OCI-LY7 (cell line): ENCODE data around the gene PAH. TPM values are rescaled to one million over a fixed set of nuclear protein-coding genes. Genes with fewer than 3 reads are reported as not detected.

Experiments
- BruUV-seq: library from RNA; stranded (reverse); fragments of 400-500 nt; replicated peaks from 2 replicates; lab custom pipeline; 2021; lab: Mats Ljungman, UMichigan
- CTCF ChIA-PET: fragments of 300-600 bp; sonication (Branson Sonifier 250); formaldehyde crosslinking; loops from one replicate; lab custom pipeline; 2022; ENCODE audit warnings: antibody characterized with exemption; ENCODE audit not compliant: unreplicated experiment; lab: Charles Lee
- POLR2A ChIA-PET: fragments of 300-600 bp; sonication (Branson Sonifier 250); formaldehyde crosslinking; loops from one replicate; lab custom pipeline; 2022; ENCODE audit warnings: antibody characterized with exemption; lab: Charles Lee
- DNase-seq: peaks from one replicate; pipeline ENCODE4 v3.0.0-alpha.2; 2015; ENCODE audit warnings: low spot score
- H2AFZ ChIP-seq: fragments of 200-600 bp; sonication (generic), shearing (Covaris generic); 2 replicates; pipeline ENCODE4 v1.6.1; 2014; ENCODE audit warnings: mild to moderate bottlenecking, antibody characterized with exemption, low read length, moderate library complexity
- H3K27ac ChIP-seq: fragments of 200-600 bp; sonication (generic); 2 replicates; pipeline ENCODE4 v1.5.1; 2014; ENCODE audit warnings: mixed run types, low read depth, mild to moderate bottlenecking, moderate library complexity, low read length, inconsistent platforms; ENCODE audit not compliant: poor library complexity, severe bottlenecking
- H3K36me3 ChIP-seq: fragments of 200-600 bp; sonication (generic); 2 replicates; pipeline ENCODE4 v1.6.1; 2014; ENCODE audit warnings: mild to moderate bottlenecking, antibody characterized with exemption, low read length, moderate library complexity, mixed read lengths; ENCODE audit not compliant: insufficient read depth
- H3K4me1 ChIP-seq: fragments of 200-600 bp; sonication (generic); 2 replicates; pipeline ENCODE4 v1.5.1; 2014; ENCODE audit warnings: mild to moderate bottlenecking, low read length; ENCODE audit not compliant: insufficient read depth, poor library complexity, severe bottlenecking
- H3K4me2 ChIP-seq: fragments of 200-600 bp; sonication (generic); 2 replicates; pipeline ENCODE4 v1.6.1; 2014; ENCODE audit warnings: mild to moderate bottlenecking, low read length
- H3K4me3 ChIP-seq: fragments of 200-600 bp; sonication (generic); 2 replicates; pipeline ENCODE4 v1.5.1; 2014; ENCODE audit warnings: mild to moderate bottlenecking, low read depth, low read length; ENCODE audit not compliant: poor library complexity, severe bottlenecking
- H3K79me2 ChIP-seq: fragments of 200-600 bp; sonication (generic); 2 replicates; pipeline ENCODE4 v1.6.1; 2016; ENCODE audit warnings: low read depth, mild to moderate bottlenecking, low read length, moderate library complexity, mixed read lengths; ENCODE audit not compliant: insufficient read depth
- H3K9me2 ChIP-seq: fragments of 200-600 bp; sonication (generic); 2 replicates; pipeline ENCODE4 v1.6.1; 2016; ENCODE audit warnings: mild to moderate bottlenecking, low read length, mixed read lengths; ENCODE audit not compliant: insufficient read depth
- H3K9me3 ChIP-seq: fragments of 200-600 bp; sonication (generic); 2 replicates; pipeline ENCODE4 v1.6.1; 2014; ENCODE audit warnings: mild to moderate bottlenecking, mixed run types, low read length, mixed read lengths
- H4K20me1 ChIP-seq: fragments of 200-600 bp; sonication (generic); 2 replicates; pipeline ENCODE4 v1.6.1; 2014; ENCODE audit warnings: mild to moderate bottlenecking, antibody characterized with exemption, low read length, moderate library complexity, mixed read lengths; ENCODE audit not compliant: insufficient read depth
- EZH2phosphoT487 ChIP-seq: fragments of 200-600 bp; sonication (generic); IDR thresholded peaks from 2 replicates; pipeline ENCODE4 v1.6.1; 2018; ENCODE audit warnings: low read depth, borderline replicate concordance, mild to moderate bottlenecking, mixed run types, antibody characterized with exemption, low read length, moderate library complexity, mixed read lengths
- intact Hi-C: fragments of 100-400 bp; cut with micrococcal nuclease; formaldehyde crosslinking; loops from one replicate; pipeline ENCODE4 v1.10.0; 2022; ENCODE audit not compliant: unreplicated experiment
- total RNA-seq, 2 experiments: library from RNA; depleted of rRNA in 1 of 2; stranded (reverse); fragments of >200 nt in 1 of 2; shearing (Covaris generic) in 1 of 2; gene quantifications; 2 replicates each; pipeline ENCODE4 v1.2.3, GENCODE V29; 2014 to 2022
- TF ChIP-seq, protein P1 (sequence below): fragments of 200-600 bp; sonication (generic); conservative IDR thresholded peaks from 2 replicates; pipeline ENCODE4 v1.5.1; 2014; ENCODE audit warnings: mild to moderate bottlenecking, antibody characterized with exemption, low read length, moderate library complexity, mixed read lengths

Gene PAH
- total RNA-seq, 2 experiments from 2014 or later: not detected

DNA sequence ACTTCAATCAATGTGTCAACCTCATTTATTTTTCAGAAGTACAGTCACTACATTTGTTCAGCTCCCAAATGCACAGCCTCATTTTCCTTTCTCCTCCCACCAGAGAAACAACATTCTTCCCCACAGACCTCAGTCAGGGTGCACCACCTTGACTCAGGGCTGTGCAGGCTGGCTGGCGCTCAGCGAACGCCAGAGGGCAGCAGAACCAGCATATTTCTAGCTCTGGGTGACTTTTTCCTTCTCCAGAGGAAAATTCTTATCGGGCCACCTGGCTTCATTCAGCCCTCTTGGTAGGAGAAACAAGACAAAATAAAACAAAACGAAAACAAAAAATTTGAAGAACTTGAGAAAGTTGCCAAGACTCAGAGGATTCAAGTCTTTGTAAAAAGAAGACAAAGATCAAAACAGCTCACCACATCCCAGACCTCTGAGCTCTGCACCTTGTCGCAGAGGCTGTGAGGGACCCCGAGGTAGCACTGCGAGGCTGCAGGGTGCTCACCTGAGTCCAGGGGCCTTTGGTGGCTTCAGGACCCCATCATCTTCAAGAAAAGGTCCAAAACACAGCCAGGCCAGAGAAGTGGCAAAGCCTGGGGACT, 33.7 kb downstream of the PAH start:
- Histone ChIP-seq H4K20me1 (no peaks in the 10 kb centered on the region), H3K4me2 (no peak overlapping the region), H2AFZ (no peak overlapping the region), H3K9me2 (no peaks in the 10 kb centered on the region), H3K36me3 (no peaks in the 10 kb centered on the region), H3K9me3 (no peaks in the 10 kb centered on the region), H3K4me1 (no peaks in the 10 kb centered on the region), H3K4me3 (no peak overlapping the region), H3K27ac (no peak overlapping the region), H3K79me2 (no peaks in the 10 kb centered on the region)
- intact Hi-C loops: loop anchor here (1.0 kb wide), 1 partner anchor 665 kb away; no protein-coding TSS in a partner anchor
- ChIA-PET CTCF (interaction anchor here (0.9 kb wide), 2 partner anchors 56 to 665 kb away, joined by 3 read pairs; no protein-coding TSS in a partner anchor), POLR2A (interaction anchor here (0.7 to 1.1 kb wide), 3 partner anchors 9 to 18 kb away, joined by 3 to 5 read pairs (median 3); no protein-coding TSS in a partner anchor)
- peak; percentile 33 for DNase-seq
- TF ChIP-seq, protein P1, sequence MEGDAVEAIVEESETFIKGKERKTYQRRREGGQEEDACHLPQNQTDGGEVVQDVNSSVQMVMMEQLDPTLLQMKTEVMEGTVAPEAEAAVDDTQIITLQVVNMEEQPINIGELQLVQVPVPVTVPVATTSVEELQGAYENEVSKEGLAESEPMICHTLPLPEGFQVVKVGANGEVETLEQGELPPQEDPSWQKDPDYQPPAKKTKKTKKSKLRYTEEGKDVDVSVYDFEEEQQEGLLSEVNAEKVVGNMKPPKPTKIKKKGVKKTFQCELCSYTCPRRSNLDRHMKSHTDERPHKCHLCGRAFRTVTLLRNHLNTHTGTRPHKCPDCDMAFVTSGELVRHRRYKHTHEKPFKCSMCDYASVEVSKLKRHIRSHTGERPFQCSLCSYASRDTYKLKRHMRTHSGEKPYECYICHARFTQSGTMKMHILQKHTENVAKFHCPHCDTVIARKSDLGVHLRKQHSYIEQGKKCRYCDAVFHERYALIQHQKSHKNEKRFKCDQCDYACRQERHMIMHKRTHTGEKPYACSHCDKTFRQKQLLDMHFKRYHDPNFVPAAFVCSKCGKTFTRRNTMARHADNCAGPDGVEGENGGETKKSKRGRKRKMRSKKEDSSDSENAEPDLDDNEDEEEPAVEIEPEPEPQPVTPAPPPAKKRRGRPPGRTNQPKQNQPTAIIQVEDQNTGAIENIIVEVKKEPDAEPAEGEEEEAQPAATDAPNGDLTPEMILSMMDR: peak; percentile 88
- no peak for TF ChIP-seq EZH2phosphoT487
- no TSS peak for BruUV-seq

DNA sequence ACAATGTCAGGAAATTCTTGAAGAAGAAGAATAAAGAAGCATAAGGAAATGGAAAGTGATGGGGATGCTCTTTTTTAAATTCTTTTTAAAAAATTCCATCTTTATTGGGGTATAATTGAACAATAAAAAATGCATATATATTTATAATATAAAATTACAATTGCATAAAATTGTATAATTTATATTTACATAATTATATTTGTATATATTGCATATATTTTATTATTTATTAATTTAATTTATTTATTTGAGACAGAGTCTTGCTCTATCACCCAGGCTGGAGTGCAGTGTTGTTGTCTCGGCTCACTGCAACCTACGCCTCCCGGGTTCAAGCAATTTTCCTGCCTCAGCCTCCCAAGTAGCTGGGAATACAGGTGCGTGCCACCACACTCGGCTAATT, 36.3 kb downstream of the PAH start:
- no peaks in the 10 kb centered on the region for H3K36me3 ChIP-seq
- intact Hi-C loops: no loop called here
- no peaks in the 10 kb centered on the region for H3K9me3 ChIP-seq
- H3K79me2 ChIP-seq: no peaks in the 10 kb centered on the region
- BruUV-seq: no TSS peak
- CTCF ChIA-PET: no interaction called here
- H3K4me3 ChIP-seq: no peak overlapping the region
- no peak overlapping the region for H2AFZ ChIP-seq
- no peaks in the 10 kb centered on the region for H3K9me2 ChIP-seq
- H3K27ac ChIP-seq: no peak overlapping the region
- TF ChIP-seq EZH2phosphoT487: no peak
- TF ChIP-seq, protein P1: no peak
- H3K4me1 ChIP-seq: no peaks in the 10 kb centered on the region
- H4K20me1 ChIP-seq: no peaks in the 10 kb centered on the region
- POLR2A ChIA-PET: no interaction called here
- DNase-seq: no peak
- no peak overlapping the region for H3K4me2 ChIP-seq

GRCh38 chr12:102879144-102879763, 37.8 kb downstream of the PAH start:
- H2AFZ ChIP-seq: peak overlapping the region; percentile 40; the same call in 1 of the 2 replicates
- H3K9me2 ChIP-seq: no peaks in the 10 kb centered on the region
- no TSS peak for BruUV-seq
- H3K4me1 ChIP-seq: no peaks in the 10 kb centered on the region
- no peak overlapping the region for H3K4me3 ChIP-seq
- H4K20me1 ChIP-seq: no peaks in the 10 kb centered on the region
- H3K79me2 ChIP-seq: no peaks in the 10 kb centered on the region
- DNase-seq: peak; percentile 52
- no peak overlapping the region; the same call in 1 of the 2 replicates for H3K4me2 ChIP-seq
- intact Hi-C loops: loop anchor here (5.0 kb wide), 1 partner anchor 962 kb away; no protein-coding TSS in a partner anchor
- H3K36me3 ChIP-seq: no peaks in the 10 kb centered on the region
- H3K27ac ChIP-seq: no peak overlapping the region
- TF ChIP-seq EZH2phosphoT487: no peak
- TF ChIP-seq, protein P1: peak; percentile 75
- POLR2A ChIA-PET: interaction anchor here (0.6 kb wide), 1 partner anchor 19 kb away, joined by 3 read pairs; no protein-coding TSS in a partner anchor
- CTCF ChIA-PET: no interaction called here
- H3K9me3 ChIP-seq: no peaks in the 10 kb centered on the region
